ENCODE results near the gene BRIP1. TPM values are rescaled to one million over a fixed set of nuclear protein-coding genes. Genes with fewer than 3 reads are reported as not detected.

BRIP1 gene
- total RNA-seq, 3 donors from 2014 or later (not counting 1 experiment from before 2014, with no cell fraction given): 2.7 to 3.7 (median 2.9) TPM

DNA sequence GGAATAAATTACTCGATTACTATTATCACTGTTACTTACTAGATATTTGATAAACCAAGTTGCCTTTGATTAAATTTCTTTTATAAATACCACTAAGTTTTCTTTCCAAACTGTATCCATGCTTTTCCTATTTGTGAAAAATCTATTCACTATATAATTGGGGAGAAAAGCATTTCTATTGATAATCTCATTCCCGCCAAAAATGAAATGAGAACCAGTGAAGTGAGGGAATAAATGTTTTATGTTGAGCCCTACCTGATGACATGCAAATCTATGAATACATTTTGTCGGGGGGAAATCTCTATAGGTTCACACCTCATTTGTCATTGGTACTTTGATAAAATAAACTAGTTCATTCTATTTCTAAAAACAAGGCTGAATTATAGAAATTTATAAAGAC, 15.7 kb downstream of the BRIP1 start:
- no peak for DNase-seq
- WGBS (ENCODE audit: insufficient coverage): no CpG with 5 or more reads among the region's 3 CpGs
- no peak overlapping the region for H3K4me3 ChIP-seq (ENCODE audit: low read length)
- H3K36me3 ChIP-seq (ENCODE audit: control insufficient read depth, insufficient read depth, low read length): no peaks in the 10 kb centered on the region
- no peaks in the 10 kb centered on the region for H3K9me3 ChIP-seq (ENCODE audit: control insufficient read depth, insufficient read depth, low read length)
- H3K27me3 ChIP-seq (ENCODE audit: control insufficient read depth, insufficient read depth, low read length): no peaks in the 10 kb centered on the region
- TF ChIP-seq CTCF (IDR thresholded peaks at IDR 0.05): no peak
- H3K27ac Mint-ChIP-seq: no peak overlapping the region
- no peaks in the 10 kb centered on the region for H3K9me3 Mint-ChIP-seq
- H3K27me3 Mint-ChIP-seq (ENCODE audit: low read depth in 2 of 2): no peaks in the 10 kb centered on the region
- ATAC-seq: no peak
- H3K36me3 Mint-ChIP-seq: no peaks in the 10 kb centered on the region
- intact Hi-C loops (cut with micrococcal nuclease): no loop called here
- H3K4me1 Mint-ChIP-seq: no peaks in the 10 kb centered on the region
- no peak overlapping the region for H3K4me3 Mint-ChIP-seq
- no peak overlapping the region for H3K27ac ChIP-seq (ENCODE audit: low read length)
- no peaks in the 10 kb centered on the region for H3K4me1 ChIP-seq (ENCODE audit: control insufficient read depth, insufficient read depth, low read length)

GRCh38 chr17:61846761-61847375, 16.5 kb downstream of the BRIP1 start:
- ATAC-seq (no peak), DNase-seq (no peak)
- intact Hi-C loops (cut with micrococcal nuclease): no loop called here
- Histone ChIP-seq H3K9me3 (ENCODE audit: control insufficient read depth, insufficient read depth, low read length) (no peaks in the 10 kb centered on the region), H3K36me3 (ENCODE audit: control insufficient read depth, insufficient read depth, low read length) (no peaks in the 10 kb centered on the region), H3K27me3 (ENCODE audit: control insufficient read depth, insufficient read depth, low read length) (no peaks in the 10 kb centered on the region), H3K27ac (ENCODE audit: low read length) (no peak overlapping the region), H3K4me3 (ENCODE audit: low read length) (no peak overlapping the region), H3K4me1 (ENCODE audit: control insufficient read depth, insufficient read depth, low read length) (no peaks in the 10 kb centered on the region)
- WGBS (ENCODE audit: insufficient coverage): 98% methylated on average over 3 of the region's 3 CpGs
- H3K27me3 Mint-ChIP-seq (ENCODE audit: low read depth in 2 of 2): no peaks in the 10 kb centered on the region
- no peak overlapping the region for H3K4me3 Mint-ChIP-seq
- H3K36me3 Mint-ChIP-seq: no peaks in the 10 kb centered on the region
- no peak overlapping the region for H3K27ac Mint-ChIP-seq
- no peaks in the 10 kb centered on the region for H3K9me3 Mint-ChIP-seq
- no peak for TF ChIP-seq CTCF (IDR thresholded peaks at IDR 0.05)
- no peaks in the 10 kb centered on the region for H3K4me1 Mint-ChIP-seq

- Histone ChIP-seq H3K4me1 (ENCODE audit: control insufficient read depth, insufficient read depth, low read length) (no peaks in the 10 kb centered on the region), H3K36me3 (ENCODE audit: control insufficient read depth, insufficient read depth, low read length) (no peaks in the 10 kb centered on the region), H3K4me3 (ENCODE audit: low read length) (no peak overlapping the region), H3K27me3 (ENCODE audit: control insufficient read depth, insufficient read depth, low read length) (no peaks in the 10 kb centered on the region), H3K27ac (ENCODE audit: low read length) (no peak overlapping the region), H3K9me3 (ENCODE audit: control insufficient read depth, insufficient read depth, low read length) (no peaks in the 10 kb centered on the region)
- Mint-ChIP-seq H3K4me3 (no peak overlapping the region), H3K4me1 (no peaks in the 10 kb centered on the region), H3K27me3 (ENCODE audit: low read depth in 2 of 2) (no peaks in the 10 kb centered on the region), H3K9me3 (no peaks in the 10 kb centered on the region), H3K36me3 (no peaks in the 10 kb centered on the region), H3K27ac (no peak overlapping the region)
- no peak for TF ChIP-seq CTCF (IDR thresholded peaks at IDR 0.05)
- WGBS (ENCODE audit: insufficient coverage): 100% methylated on average over 3 of the region's 8 CpGs
- ATAC-seq: no peak
- intact Hi-C loops (cut with micrococcal nuclease): no loop called here
- no peak for DNase-seq
These were observed 17.2 kb downstream of the BRIP1 start for GRCh38 chr17:61846088-61846487.

DNA sequence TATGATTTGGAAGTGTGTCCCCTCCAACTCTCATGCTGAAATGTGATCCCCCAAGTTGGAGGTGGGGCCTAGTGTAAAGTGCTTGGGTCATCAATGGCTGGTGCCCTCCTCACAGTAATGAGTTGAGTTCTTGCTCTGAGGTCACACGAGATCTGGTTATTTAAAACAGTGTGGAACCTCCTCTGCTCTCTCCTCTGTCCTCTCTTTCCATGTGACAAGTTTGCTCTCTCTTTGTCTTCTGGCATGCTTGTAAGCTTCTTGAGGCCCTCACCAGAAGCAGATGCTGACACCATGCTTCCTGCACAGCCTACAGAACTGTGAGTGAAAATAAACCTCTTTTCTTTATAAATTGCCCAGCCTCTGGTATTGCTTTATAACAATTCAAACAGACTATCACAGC, 19.9 kb downstream of the BRIP1 start:
- WGBS (ENCODE audit: insufficient coverage): 100% methylated on average over 1 of the region's 1 CpG
- TF ChIP-seq CTCF (IDR thresholded peaks at IDR 0.05): no peak

More for the DNA sequence above, 19.9 kb downstream of the BRIP1 start:
- DNase-seq (no peak), ATAC-seq (no peak)
- H3K27me3 ChIP-seq (ENCODE audit: control insufficient read depth, insufficient read depth, low read length): no peaks in the 10 kb centered on the region
- Mint-ChIP-seq H3K27me3 (ENCODE audit: low read depth in 2 of 2) (no peaks in the 10 kb centered on the region), H3K9me3 (no peaks in the 10 kb centered on the region), H3K36me3 (no peaks in the 10 kb centered on the region), H3K27ac (no peak overlapping the region), H3K4me3 (no peak overlapping the region), H3K4me1 (no peaks in the 10 kb centered on the region)
- no peak overlapping the region for H3K4me3 ChIP-seq (ENCODE audit: low read length)
- H3K9me3 ChIP-seq (ENCODE audit: control insufficient read depth, insufficient read depth, low read length): no peaks in the 10 kb centered on the region
- H3K4me1 ChIP-seq (ENCODE audit: control insufficient read depth, insufficient read depth, low read length): no peaks in the 10 kb centered on the region
- no peak overlapping the region for H3K27ac ChIP-seq (ENCODE audit: low read length)
- intact Hi-C loops (cut with micrococcal nuclease): no loop called here
- no peaks in the 10 kb centered on the region for H3K36me3 ChIP-seq (ENCODE audit: control insufficient read depth, insufficient read depth, low read length)
